ENCODE results near the gene LTBP1.

LTBP1 gene

DNA sequence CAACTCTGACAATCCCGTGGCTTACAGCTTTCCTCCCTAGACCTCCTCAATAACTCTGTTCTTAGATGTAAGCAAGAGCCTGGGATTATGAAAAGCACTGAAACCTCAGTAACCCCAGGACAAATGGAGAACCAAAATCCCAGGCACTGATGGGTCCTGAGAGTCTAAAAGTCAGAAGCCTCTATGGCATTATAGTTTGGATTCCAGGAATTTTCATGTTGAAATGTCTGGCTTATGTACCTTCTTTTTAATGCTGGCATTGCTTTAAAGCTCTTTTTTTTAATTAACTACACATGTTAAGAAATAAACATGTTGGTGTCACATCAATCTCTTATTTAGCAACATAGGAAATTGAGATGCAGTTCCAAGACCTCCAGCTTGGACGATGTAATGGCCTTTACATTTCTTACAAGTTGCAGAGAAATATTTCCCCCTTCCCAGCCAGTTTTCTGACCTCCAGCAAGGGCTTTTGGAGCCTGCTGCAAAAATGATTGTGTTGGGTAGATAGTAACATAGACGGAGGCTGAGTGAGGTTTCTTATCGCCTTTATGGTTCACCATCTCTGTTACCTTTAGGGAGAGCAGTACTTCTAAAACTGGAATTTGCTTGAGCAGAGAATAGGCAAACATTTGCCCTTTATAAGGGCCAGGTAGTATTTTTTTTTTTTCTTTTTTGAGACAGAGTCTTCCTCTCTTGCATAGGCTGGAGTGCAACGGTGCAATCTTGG is 444.9 kb downstream of the LTBP1 start:
- DNase-seq (ENCODE audit: extremely low read depth, low read depth): peak; percentile 64
- TF ChIP-seq, protein P1, sequence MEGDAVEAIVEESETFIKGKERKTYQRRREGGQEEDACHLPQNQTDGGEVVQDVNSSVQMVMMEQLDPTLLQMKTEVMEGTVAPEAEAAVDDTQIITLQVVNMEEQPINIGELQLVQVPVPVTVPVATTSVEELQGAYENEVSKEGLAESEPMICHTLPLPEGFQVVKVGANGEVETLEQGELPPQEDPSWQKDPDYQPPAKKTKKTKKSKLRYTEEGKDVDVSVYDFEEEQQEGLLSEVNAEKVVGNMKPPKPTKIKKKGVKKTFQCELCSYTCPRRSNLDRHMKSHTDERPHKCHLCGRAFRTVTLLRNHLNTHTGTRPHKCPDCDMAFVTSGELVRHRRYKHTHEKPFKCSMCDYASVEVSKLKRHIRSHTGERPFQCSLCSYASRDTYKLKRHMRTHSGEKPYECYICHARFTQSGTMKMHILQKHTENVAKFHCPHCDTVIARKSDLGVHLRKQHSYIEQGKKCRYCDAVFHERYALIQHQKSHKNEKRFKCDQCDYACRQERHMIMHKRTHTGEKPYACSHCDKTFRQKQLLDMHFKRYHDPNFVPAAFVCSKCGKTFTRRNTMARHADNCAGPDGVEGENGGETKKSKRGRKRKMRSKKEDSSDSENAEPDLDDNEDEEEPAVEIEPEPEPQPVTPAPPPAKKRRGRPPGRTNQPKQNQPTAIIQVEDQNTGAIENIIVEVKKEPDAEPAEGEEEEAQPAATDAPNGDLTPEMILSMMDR (IDR thresholded peaks at IDR 0.05; ENCODE audit: low read depth, low read length): no peak

DNA sequence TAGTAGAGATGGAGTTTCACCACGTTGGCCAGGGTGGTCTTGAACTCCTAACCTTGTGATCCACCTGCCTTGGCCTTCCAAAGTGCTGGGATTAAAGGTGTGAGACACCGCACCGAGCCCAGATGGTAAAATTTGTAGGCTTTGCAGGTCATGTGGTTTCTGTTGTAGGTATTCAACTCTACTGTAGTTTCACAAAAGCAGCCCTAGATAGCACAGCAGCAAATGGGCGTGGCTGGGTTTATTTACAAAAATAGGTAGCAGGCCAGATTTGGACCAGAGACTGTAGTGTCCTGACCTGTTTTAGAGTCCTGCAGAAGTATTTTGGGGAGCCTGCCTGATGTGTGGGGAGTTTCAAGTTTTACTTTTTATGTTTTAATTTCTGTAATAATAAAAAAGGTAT is 445.6 kb downstream of the LTBP1 start:
- DNase-seq (ENCODE audit: extremely low read depth, low read depth): no peak
- TF ChIP-seq, protein P1 (IDR thresholded peaks at IDR 0.05; ENCODE audit: low read depth, low read length): no peak

DNA sequence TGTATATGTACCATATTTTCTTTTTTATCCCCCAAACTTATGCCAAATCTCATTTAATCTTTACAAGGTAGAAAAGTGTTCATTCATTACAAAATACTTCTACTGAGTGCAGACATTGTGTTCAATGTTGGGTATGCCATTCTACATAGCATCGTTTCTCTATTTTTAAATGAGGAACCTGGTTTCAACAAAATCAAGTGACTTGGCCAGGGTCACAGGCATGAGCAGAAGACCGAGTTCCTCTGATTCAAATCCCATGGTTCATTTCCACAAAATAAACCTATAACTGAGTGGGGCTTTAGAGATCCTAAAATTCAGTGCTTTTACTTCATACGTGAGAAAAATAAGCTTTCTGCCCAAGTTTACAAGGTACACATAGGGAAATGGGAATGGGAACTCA is 448.3 kb downstream of the LTBP1 start:
- TF ChIP-seq, protein P1 (IDR thresholded peaks at IDR 0.05; ENCODE audit: low read depth, low read length): no peak
- no peak for DNase-seq (ENCODE audit: extremely low read depth, low read depth)

DNA sequence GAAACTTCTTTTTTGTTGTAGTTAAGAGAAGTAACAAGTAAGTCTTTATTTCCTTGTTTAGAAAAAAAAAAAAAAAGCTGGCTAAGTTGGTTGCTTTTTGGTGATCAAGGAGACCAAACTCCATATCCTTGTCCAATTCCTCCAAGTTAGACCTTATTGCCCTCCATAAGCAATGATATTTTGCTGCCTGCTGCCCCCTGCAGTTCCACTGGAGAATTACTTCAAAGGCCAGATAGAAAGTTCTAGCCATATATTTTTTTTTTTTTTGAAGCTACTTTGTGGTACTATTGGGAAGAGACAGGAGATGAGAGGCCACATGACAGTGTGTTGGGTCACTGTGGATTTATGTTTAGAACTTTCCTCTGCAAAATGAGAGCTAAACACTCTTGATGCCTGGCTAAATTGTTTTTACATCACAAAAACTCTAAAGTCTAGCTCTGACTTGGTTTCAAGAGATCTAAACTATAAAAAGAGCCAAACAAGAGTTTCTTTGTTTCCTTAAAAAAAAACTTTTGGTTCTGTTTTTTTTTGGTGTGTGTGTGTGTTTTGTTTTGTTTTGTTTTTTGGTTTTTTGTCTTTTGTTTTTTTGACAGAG is 449.0 kb downstream of the LTBP1 start:
- TF ChIP-seq, protein P1 (IDR thresholded peaks at IDR 0.05; ENCODE audit: low read depth, low read length): peak; percentile 58
- no peak for DNase-seq (ENCODE audit: extremely low read depth, low read depth)

DNA sequence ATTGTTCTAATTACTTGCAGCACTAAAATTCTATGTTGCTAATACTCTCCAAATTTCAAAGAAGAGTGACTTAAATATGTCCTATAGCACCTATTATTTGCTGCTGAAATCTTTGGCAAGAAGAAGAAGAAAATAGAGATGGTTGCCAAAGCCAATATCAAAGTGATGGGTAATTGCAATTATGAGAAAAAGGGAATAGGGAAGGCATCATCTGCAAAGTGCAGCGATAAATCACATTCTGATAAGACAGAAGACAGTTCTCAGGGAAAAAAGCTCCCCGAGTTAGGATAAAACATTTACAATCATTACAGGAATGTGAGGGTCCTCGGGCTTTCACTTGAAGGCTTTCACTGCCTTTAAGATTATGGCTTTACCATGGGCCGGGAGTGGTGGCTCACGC is 457.6 kb downstream of the LTBP1 start:
- no peak for DNase-seq (ENCODE audit: extremely low read depth, low read depth)
- TF ChIP-seq, protein P1 (IDR thresholded peaks at IDR 0.05; ENCODE audit: low read depth, low read length): no peak

DNA sequence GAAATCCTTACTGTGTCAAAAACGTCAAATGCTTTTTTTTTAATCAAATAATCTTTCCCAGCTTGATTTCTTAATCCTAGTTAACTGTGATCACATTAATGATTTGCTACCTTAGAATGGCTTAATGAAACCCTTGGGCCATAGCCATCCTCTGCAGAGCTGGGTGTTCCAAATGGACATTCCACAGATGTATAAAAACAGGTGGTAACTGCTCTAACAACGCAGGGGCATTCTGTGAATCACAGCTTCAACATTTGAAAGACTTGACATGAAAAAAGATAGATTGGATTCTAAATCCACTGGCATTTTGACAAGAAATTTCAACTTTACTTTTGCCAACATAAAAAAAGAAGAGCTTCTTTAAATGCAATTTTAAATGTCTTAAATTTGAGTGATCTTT is 459.9 kb downstream of the LTBP1 start:
- TF ChIP-seq, protein P1 (IDR thresholded peaks at IDR 0.05; ENCODE audit: low read depth, low read length): no peak
- no peak for DNase-seq (ENCODE audit: extremely low read depth, low read depth)

DNA sequence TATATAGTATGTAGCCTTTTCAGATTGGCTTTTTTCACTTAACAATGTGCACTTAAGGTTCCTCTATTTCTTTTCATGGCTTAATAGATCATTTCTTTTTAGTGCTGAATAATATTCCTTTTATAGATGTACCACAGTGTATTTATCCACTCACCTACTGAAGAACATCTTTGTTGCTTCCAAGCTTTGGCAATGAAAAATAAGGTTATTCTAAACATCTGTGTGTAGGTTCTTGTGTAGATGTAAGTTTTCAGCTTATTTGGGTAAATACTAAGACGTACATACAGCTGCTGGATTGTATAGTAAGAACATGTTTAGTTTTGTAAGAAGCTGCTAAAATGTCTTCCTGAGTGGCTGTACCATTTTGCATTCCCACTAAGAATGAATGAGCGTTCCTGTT is 461.4 kb downstream of the LTBP1 start:
- no peak for DNase-seq (ENCODE audit: extremely low read depth, low read depth)

More for the DNA sequence above, 461.4 kb downstream of the LTBP1 start:
- TF ChIP-seq, protein P1 (IDR thresholded peaks at IDR 0.05; ENCODE audit: low read depth, low read length): no peak
